Ishikawa (cell line): ENCODE data around the gene MRPS24.

ENCODE experiments used
- FOXM1 ChIP-seq: IDR thresholded peaks from 2 replicates; pipeline ENCODE4 v1.6.1; 2012; ENCODE audit warnings: low read depth, borderline replicate concordance
- YY1 ChIP-seq: IDR thresholded peaks from 2 replicates; pipeline ENCODE4 v1.6.1; 2012; ENCODE audit warnings: low read depth
- TF ChIP-seq, protein P1 (sequence below): IDR thresholded peaks from 2 replicates; pipeline ENCODE4 v1.6.1; 2012

DNA sequence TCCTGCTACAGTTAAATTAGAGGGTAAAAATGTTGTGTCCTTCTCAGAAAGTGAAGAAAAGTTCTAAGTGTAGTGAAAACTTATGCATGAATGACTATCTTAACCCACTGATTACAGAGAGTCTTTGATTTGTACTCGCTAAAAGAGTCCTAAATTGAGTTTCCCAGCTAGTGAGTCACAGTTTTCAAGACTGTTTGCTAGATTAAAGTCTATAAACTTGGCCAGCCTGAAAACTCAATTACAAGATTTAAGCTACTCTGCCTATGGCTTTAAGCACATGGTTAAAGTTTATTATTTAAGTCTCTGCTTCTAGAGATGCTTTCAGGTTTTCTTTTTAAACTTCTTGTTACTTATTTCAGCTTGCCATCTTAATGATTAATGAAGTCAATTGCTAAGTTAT, 44.4 kb downstream of the MRPS24 start:
- TF ChIP-seq, protein P1, sequence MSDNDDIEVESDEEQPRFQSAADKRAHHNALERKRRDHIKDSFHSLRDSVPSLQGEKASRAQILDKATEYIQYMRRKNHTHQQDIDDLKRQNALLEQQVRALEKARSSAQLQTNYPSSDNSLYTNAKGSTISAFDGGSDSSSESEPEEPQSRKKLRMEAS, result no peak
- TF ChIP-seq FOXM1, result no peak
- TF ChIP-seq YY1, result no peak
